Measurements from ENCODE around the gene EIF3D. TPM values are rescaled to one million over a fixed set of nuclear protein-coding genes. Genes with fewer than 3 reads are reported as not detected.

The EIF3D gene
- total and polyA plus RNA-seq, 2 of the 13 experiments (the other 11 are each of a cell fraction or from before 2014, with no cell fraction given) = 118 to 274 TPM

DNA sequence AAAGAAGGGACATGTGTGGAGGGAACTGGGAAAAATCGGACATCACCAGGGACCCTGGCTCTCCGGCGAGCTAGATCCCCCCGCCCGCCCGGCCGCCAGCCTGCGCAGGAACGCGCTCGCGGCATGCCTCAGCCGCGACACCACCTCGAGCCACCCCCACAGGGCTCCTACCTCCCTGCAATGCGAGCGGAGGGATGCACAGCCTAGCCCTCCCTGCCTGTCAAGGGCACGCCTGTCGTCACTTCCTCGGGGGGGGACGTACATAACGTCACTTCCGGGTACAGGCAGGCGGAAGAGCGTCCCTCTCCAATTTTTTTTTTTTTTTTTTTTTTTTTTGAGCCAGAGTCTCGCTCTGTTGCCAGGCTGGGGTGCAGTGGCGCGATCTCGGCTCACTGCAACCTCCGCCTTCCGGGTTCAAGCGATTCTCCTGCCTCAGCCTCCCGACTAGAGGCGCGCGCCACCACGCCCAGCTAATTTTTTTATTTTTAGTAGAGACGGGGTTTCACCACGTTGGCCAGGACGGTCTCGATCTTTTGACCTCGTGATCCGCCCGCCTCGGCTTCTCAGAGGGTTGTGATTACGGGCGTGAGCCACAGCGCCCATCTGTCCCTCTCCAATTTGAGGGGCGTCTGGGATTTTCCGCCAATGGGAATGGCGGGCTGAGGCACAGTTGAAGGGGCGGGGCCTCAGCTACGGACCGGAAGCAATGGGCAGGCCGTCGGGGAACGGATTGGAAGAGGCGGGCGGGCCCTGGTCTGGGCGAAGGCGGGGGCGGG lies 47.4 kb downstream of the EIF3D start, which contains the start of gene TXN2 (continued):
- TF ChIP-seq NFATC3 (CRISPR knock-in tag; IDR thresholded peaks at IDR 0.05) (0 out of 2 replicates have a peak, but pooled peaks have one; percentile 24), ZNF788 (CRISPR knock-in tag; IDR thresholded peaks at IDR 0.05; ENCODE audit: borderline replicate concordance) (peak; percentile 81), ETV5 (CRISPR knock-in tag; IDR thresholded peaks at IDR 0.05; ENCODE audit: borderline replicate concordance) (peak; percentile 78), ZFAT (CRISPR knock-in tag; conservative IDR thresholded peaks at IDR 0.05) (no peak), TAF15 (IDR thresholded peaks at IDR 0.05; ENCODE audit: low read depth, low read length, poor library complexity, severe bottlenecking) (peak; percentile 22), ATM (IDR thresholded peaks at IDR 0.05; ENCODE audit: borderline replicate concordance) (no peak), ZXDC (CRISPR knock-in tag; IDR thresholded peaks at IDR 0.05) (peak; percentile 81; the same call in 1 of the 2 replicates), SMC3 (IDR thresholded peaks at IDR 0.05; ENCODE audit: low read length) (no peak), HNF4G (IDR thresholded peaks at IDR 0.05; ENCODE audit: borderline replicate concordance, low read depth, low read length) (no peak), HNF4G (CRISPR knock-in tag; IDR thresholded peaks at IDR 0.05; ENCODE audit: borderline replicate concordance, low read depth) (no peak), HHEX (CRISPR knock-in tag; IDR thresholded peaks at IDR 0.05) (no peak), BRCA1 (CRISPR knock-in tag; IDR thresholded peaks at IDR 0.05) (0 out of 2 replicates have a peak, but pooled peaks have one; percentile 44), PREB (CRISPR knock-in tag; IDR thresholded peaks at IDR 0.05) (no peak), MAFF (IDR thresholded peaks at IDR 0.05; ENCODE audit: low read depth, low read length) (no peak), ZNF703 (CRISPR knock-in tag; IDR thresholded peaks at IDR 0.05; ENCODE audit: borderline replicate concordance) (no peak), HOXA3 (CRISPR knock-in tag; IDR thresholded peaks at IDR 0.05) (peak; percentile 88), STAG1 (CRISPR knock-in tag; IDR thresholded peaks at IDR 0.05) (peak; percentile 11; the same call in 1 of the 2 replicates), ZSCAN31 (CRISPR knock-in tag; IDR thresholded peaks at IDR 0.05; ENCODE audit: low read depth) (no peak), YEATS2 (CRISPR knock-in tag; IDR thresholded peaks at IDR 0.05; ENCODE audit: borderline replicate concordance) (peak; percentile 83; the same call in 1 of the 2 replicates), MAX (IDR thresholded peaks at IDR 0.05) (peak; percentile 70; the same call in 1 of the 2 replicates), NFKB2 (CRISPR knock-in tag; IDR thresholded peaks at IDR 0.05; ENCODE audit: borderline replicate concordance) (peak; percentile 72; the same call in 1 of the 2 replicates)
- TF ChIP-seq, protein P1, sequence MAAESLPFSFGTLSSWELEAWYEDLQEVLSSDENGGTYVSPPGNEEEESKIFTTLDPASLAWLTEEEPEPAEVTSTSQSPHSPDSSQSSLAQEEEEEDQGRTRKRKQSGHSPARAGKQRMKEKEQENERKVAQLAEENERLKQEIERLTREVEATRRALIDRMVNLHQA (CRISPR knock-in tag; IDR thresholded peaks at IDR 0.05) = no peak
- TF ChIP-seq, protein P2, sequence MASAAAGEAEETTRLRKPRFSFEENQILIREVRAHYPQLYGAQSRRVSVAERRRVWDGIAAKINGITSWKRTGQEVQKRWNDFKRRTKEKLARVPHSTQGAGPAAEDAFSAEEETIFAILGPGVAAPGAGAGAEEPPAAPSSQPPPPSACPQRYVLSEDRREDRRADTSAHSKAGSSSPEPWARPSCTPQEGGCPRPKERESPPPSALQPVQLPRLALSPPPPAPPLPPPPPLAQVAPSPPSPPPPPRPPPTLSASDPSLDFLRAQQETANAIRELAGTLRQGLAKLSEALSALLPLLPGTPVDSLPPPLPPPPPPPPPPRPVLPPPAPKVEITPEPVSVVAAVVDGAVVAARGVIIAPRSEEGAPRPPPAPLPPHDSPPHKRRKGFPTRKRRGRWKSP (CRISPR knock-in tag; IDR thresholded peaks at IDR 0.05) = no peak
